Measurements from ENCODE around the gene WTIP.
A peak's percentile ranks its signal among the peaks of the same experiment; 100 is the strongest.
"Not testable (repeated sequence)": the region's sequence is repeated elsewhere in the genome, so short reads cannot be mapped to it uniquely, and the experiment has no call there.

WTIP gene

GRCh38 chr19:34478496-34478895 lies 3.1 kb upstream of the WTIP start:
- not testable (repeated sequence) for DNase-seq

GRCh38 chr19:34479396-34479795 lies 2.2 kb upstream of the WTIP start:
- DNase-seq = no peak

- DNase-seq = no peak
Observed at GRCh38 chr19:34480491-34480890, 1.1 kb upstream of the WTIP start.

- no peak for DNase-seq
Observed at GRCh38 chr19:34481861-34482379, 362 bp downstream of the WTIP start.

- DNase-seq = peak in 1 of 56 donors; percentile 13
Observed at GRCh38 chr19:34482380-34483250, 1.1 kb downstream of the WTIP start.

GRCh38 chr19:34484328-34484727 lies 2.8 kb downstream of the WTIP start:
- DNase-seq = no peak

- DNase-seq = no peak
Observed at GRCh38 chr19:34485831-34486230, 4.3 kb downstream of the WTIP start.

- DNase-seq = no peak
Observed at GRCh38 chr19:34487651-34488051, 6.1 kb downstream of the WTIP start.

- DNase-seq = no peak
Observed at GRCh38 chr19:34489175-34489574, 7.6 kb downstream of the WTIP start.

- no peak for DNase-seq
Observed at GRCh38 chr19:34490141-34490766, 8.7 kb downstream of the WTIP start.

GRCh38 chr19:34493038-34493648 lies 11.6 kb downstream of the WTIP start:
- no peak for DNase-seq

- DNase-seq = no peak
Observed at GRCh38 chr19:34493649-34494044, 12.1 kb downstream of the WTIP start.

- no peak for DNase-seq
Observed at GRCh38 chr19:34494601-34495000, 13.0 kb downstream of the WTIP start.

GRCh38 chr19:34495416-34495815 lies 13.9 kb downstream of the WTIP start:
- DNase-seq = no peak

- no peak for DNase-seq
Observed at GRCh38 chr19:34497112-34497805, 15.7 kb downstream of the WTIP start.

- DNase-seq = no peak
Observed at GRCh38 chr19:34499155-34499834, 17.7 kb downstream of the WTIP start.

- DNase-seq = no peak
Observed at GRCh38 chr19:34500656-34501120, 19.1 kb downstream of the WTIP start.

- DNase-seq = peak in 54 of 56 donors; percentile 23 to 93 (median 71)
Observed at GRCh38 chr19:34501339-34502320, 20.1 kb downstream of the WTIP start.

GRCh38 chr19:34502582-34503411 lies 21.2 kb downstream of the WTIP start:
- no peak for DNase-seq

Data from nucleus accumbens (tissue), 56 donors.